H1 (cell line): ENCODE measurements around the gene GHRL. TPM values are rescaled to one million over a fixed set of nuclear protein-coding genes. Genes with fewer than 3 reads are reported as not detected.

Experiments
- CTCF ChIA-PET: fragments of 300-600 bp; sonication (Branson Sonifier 250); formaldehyde crosslinking; loops from one replicate; lab custom pipeline; 2021; ENCODE audit not compliant: partially characterized antibody; lab: Charles Lee
- POLR2A ChIA-PET: fragments of 300-600 bp; sonication (Branson Sonifier 250); formaldehyde crosslinking; loops from one replicate; lab custom pipeline; 2021; ENCODE audit warnings: inconsistent platforms; ENCODE audit not compliant: partially characterized antibody; lab: Charles Lee
- DNase-seq, 2 experiments: peaks; one replicate each; pipeline versions ENCODE4 v3.0.0 to v3.0.0-alpha.2; 2010 to 2022; ENCODE audit warnings: low spot score in 2 of 2, low read depth in 1 of 2, mixed read lengths in 1 of 2
- FAIRE-seq: peaks from 2 replicates; lab custom pipeline; 2011; peaks lifted over from hg19 to GRCh38; lab: Jason Lieb, UNC
- H2AFZ ChIP-seq: 2 replicates; pipeline ENCODE4 v1.8.1; 2012; ENCODE audit warnings: low read length, inconsistent platforms
- H2AK5ac ChIP-seq: 2 replicates; pipeline ENCODE4 v1.6.1; 2013; ENCODE audit warnings: low read depth, low read length
- H2BK120ac ChIP-seq: replicated peaks from 2 replicates; pipeline ENCODE3; 2013; ENCODE audit warnings: low read depth, low read length, inconsistent platforms
- H2BK12ac ChIP-seq: 2 replicates; pipeline ENCODE4 v1.6.1; 2013; ENCODE audit warnings: low read depth, low read length
- H2BK15ac ChIP-seq: 2 replicates; pipeline ENCODE4 v1.6.1; 2013; ENCODE audit warnings: low read length
- H2BK20ac ChIP-seq: 2 replicates; pipeline ENCODE4 v1.6.1; 2013; ENCODE audit warnings: low read length
- H2BK5ac ChIP-seq: 2 replicates; pipeline ENCODE4 v1.6.1; 2013; ENCODE audit warnings: low read depth, low read length
- H3K14ac ChIP-seq: 2 replicates; pipeline ENCODE4 v1.6.1; 2013; ENCODE audit warnings: inconsistent platforms; ENCODE audit not compliant: insufficient read length
- H3K18ac ChIP-seq: 2 replicates; pipeline ENCODE4 v1.6.1; 2013; ENCODE audit warnings: low read length; ENCODE audit errors: extremely low read depth
- H3K23ac ChIP-seq: 2 replicates; pipeline ENCODE4 v1.6.1; 2013; ENCODE audit warnings: inconsistent platforms; ENCODE audit not compliant: insufficient read length
- H3K23me2 ChIP-seq: 2 replicates; pipeline ENCODE4 v1.6.1; 2013; ENCODE audit warnings: low read depth, low read length
- H3K27ac ChIP-seq: 2 replicates; pipeline ENCODE4 v1.6.1; 2011; ENCODE audit warnings: low read depth, low read length, inconsistent platforms
- H3K27me3 ChIP-seq, 4 experiments: replicated peaks in 1 of 4; 1 replicate in 1 of 4; 2 replicates in 3 of 4; pipeline versions ENCODE4 v1.6.1 to v1.8.1; 2011 to 2013; ENCODE audit warnings: low read length in 3 of 4, mild to moderate bottlenecking in 3 of 4, inconsistent platforms in 2 of 4, mixed read lengths in 2 of 4, moderate library complexity in 1 of 4; ENCODE audit not compliant: control insufficient read depth in 3 of 4, insufficient read depth in 3 of 4; ENCODE audit errors: extremely low read depth in 1 of 4
- H3K36me3 ChIP-seq, 4 experiments: 2 replicates each; pipeline versions ENCODE4 v1.6.1 to v1.8.1; 2011 to 2013; ENCODE audit warnings: mild to moderate bottlenecking in 4 of 4, low read length in 3 of 4, moderate library complexity in 2 of 4, control low read depth in 1 of 4, inconsistent platforms in 1 of 4; ENCODE audit not compliant: insufficient read depth in 4 of 4, control insufficient read depth in 2 of 4
- H3K4ac ChIP-seq: replicated peaks from 2 replicates; pipeline ENCODE3; 2013; ENCODE audit warnings: low read length, low read depth, mixed read lengths, inconsistent platforms; ENCODE audit not compliant: insufficient read length
- H3K4me1 ChIP-seq, 4 experiments: replicated peaks in 1 of 4; 1 replicate in 1 of 4; 2 replicates in 3 of 4; pipeline versions ENCODE4 v1.6.1 to v1.8.1; 2011 to 2013; ENCODE audit warnings: low read length in 3 of 4, inconsistent platforms in 2 of 4, mixed read lengths in 1 of 4; ENCODE audit not compliant: insufficient read depth in 4 of 4, control insufficient read depth in 3 of 4
- H3K4me2 ChIP-seq, 2 experiments: 2 replicates each; pipeline versions ENCODE4 v1.6.1 to v1.8.1; 2011 to 2013; ENCODE audit warnings: low read depth in 2 of 2, low read length in 2 of 2, control low read depth in 1 of 2, inconsistent platforms in 1 of 2, mild to moderate bottlenecking in 1 of 2; ENCODE audit not compliant: insufficient read depth in 1 of 2
- H3K4me3 ChIP-seq, 4 experiments: fragments of 200-600, 300-600 bp in 1 of 4; sonication (generic), shearing (Covaris generic), sonication (Bioruptor Twin) in 1 of 4; 2 replicates each; pipeline versions ENCODE4 v1.5.1 to v1.8.1; 2011 to 2016; ENCODE audit warnings: low read length in 4 of 4, low read depth in 3 of 4, control low read depth in 2 of 4, inconsistent platforms in 2 of 4, mild to moderate bottlenecking in 2 of 4, mixed read lengths in 1 of 4, moderate library complexity in 1 of 4; ENCODE audit not compliant: insufficient read depth in 2 of 4; ENCODE audit errors: extremely low read depth in 1 of 4
- H3K56ac ChIP-seq: replicated peaks from 2 replicates; pipeline ENCODE3; 2013; ENCODE audit warnings: low read depth, mild to moderate bottlenecking, mixed read lengths, low read length, inconsistent platforms; ENCODE audit not compliant: insufficient read length
- H3K79me1 ChIP-seq: 2 replicates; pipeline ENCODE4 v1.6.1; 2013; ENCODE audit warnings: low read depth, low read length, control low read depth
- H3K79me2 ChIP-seq, 2 experiments: 2 replicates each; pipeline versions ENCODE4 v1.6.1 to v1.8.1; 2012 to 2013; ENCODE audit warnings: low read length in 2 of 2, mild to moderate bottlenecking in 2 of 2, inconsistent platforms in 1 of 2; ENCODE audit not compliant: insufficient read depth in 2 of 2, control insufficient read depth in 1 of 2
- H3K9ac ChIP-seq, 4 experiments: replicated peaks in 1 of 4; 1 replicate in 1 of 4; 2 replicates in 3 of 4; pipeline versions ENCODE4 v1.6.1 to v1.8.1; 2011 to 2013; ENCODE audit warnings: low read depth in 3 of 4, low read length in 3 of 4, control low read depth in 2 of 4, mild to moderate bottlenecking in 2 of 4, moderate library complexity in 2 of 4, inconsistent platforms in 1 of 4; ENCODE audit errors: extremely low read depth in 1 of 4
- H3K9me3 ChIP-seq, 2 experiments: 2 replicates each; pipeline versions ENCODE4 v1.6.1 to v1.8.1; 2012 to 2013; ENCODE audit warnings: mild to moderate bottlenecking in 2 of 2, moderate library complexity in 2 of 2, control low read depth in 1 of 2, inconsistent platforms in 1 of 2, low read depth in 1 of 2, low read length in 1 of 2, mixed read lengths in 1 of 2; ENCODE audit not compliant: insufficient read depth in 2 of 2
- H4K20me1 ChIP-seq, 2 experiments: replicated peaks in 1 of 2; 2 replicates each; pipeline versions ENCODE3 to v1.8.1; 2011 to 2013; ENCODE audit warnings: inconsistent platforms in 2 of 2, low read length in 2 of 2, mild to moderate bottlenecking in 1 of 2; ENCODE audit not compliant: insufficient read depth in 2 of 2, control insufficient read depth in 1 of 2
- H4K5ac ChIP-seq: 2 replicates; pipeline ENCODE4 v1.6.1; 2013; ENCODE audit warnings: low read length, low read depth, mixed read lengths, inconsistent platforms; ENCODE audit not compliant: insufficient read length
- H4K8ac ChIP-seq: 2 replicates; pipeline ENCODE4 v1.8.0; 2013; ENCODE audit warnings: mild to moderate bottlenecking, moderate library complexity, low read length, inconsistent platforms; ENCODE audit not compliant: insufficient read depth; ENCODE audit errors: extremely low read depth
- H4K91ac ChIP-seq: replicated peaks from 2 replicates; pipeline ENCODE3; 2013; ENCODE audit warnings: low read length, mixed read lengths, inconsistent platforms; ENCODE audit not compliant: insufficient read length
- BACH1 ChIP-seq: IDR thresholded peaks from 2 replicates; pipeline ENCODE4 v1.6.1; 2012; ENCODE audit warnings: low read length, improper control_type of control experiment
- BRCA1 ChIP-seq: IDR thresholded peaks from 2 replicates; pipeline ENCODE4 v1.6.1; 2012; ENCODE audit warnings: low read depth, low read length, improper control_type of control experiment
- GTF2F1 ChIP-seq: IDR thresholded peaks from 2 replicates; pipeline ENCODE4 v1.6.1; 2012; ENCODE audit warnings: low read depth, low read length, improper control_type of control experiment, borderline replicate concordance
- JUN ChIP-seq: IDR thresholded peaks from 2 replicates; pipeline ENCODE4 v1.6.1; 2011; ENCODE audit warnings: low read depth, mild to moderate bottlenecking, improper control_type of control experiment, low read length
- KDM1A ChIP-seq: fragments of 200-600, 300-600 bp; sonication (generic); IDR thresholded peaks from 2 replicates; pipeline ENCODE4 v1.7.1; 2016; ENCODE audit warnings: mild to moderate bottlenecking, low read length, borderline replicate concordance
- YY1 ChIP-seq: IDR thresholded peaks from 2 replicates; pipeline ENCODE4 v1.6.1; 2011; ENCODE audit warnings: low read depth, mild to moderate bottlenecking, low read length
- WGBS, 2 experiments: shearing (Covaris generic) in 1 of 2; methylation state at CpG; one replicate each; pipeline versions ENCODE4 v1.1.6 to v1.1.7; 2013 to 2015; ENCODE audit warnings: low lambda C conversion rate in 2 of 2, mixed read lengths in 2 of 2, inconsistent platforms in 1 of 2, low coverage in 1 of 2, missing lambda C conversion rate in 1 of 2; ENCODE audit not compliant: insufficient replicate concordance in 2 of 2, insufficient coverage in 1 of 2, insufficient read length in 1 of 2; ENCODE audit errors: extremely low coverage in 1 of 2, missing lambda C conversion rate in 1 of 2; 5-methylcytosine and 5-hydroxymethylcytosine counted together
- polyA plus RNA-seq, 7 experiments: library from polyadenylated mRNA; depleted of rRNA in 3 of 7; stranded (reverse) in 5 of 7; unstranded in 2 of 7; fragments of >200 nt in 5 of 7; fragments of 200-250 nt in 2 of 7; gene quantifications; 1 replicate in 5 of 7; 2 replicates in 1 of 7; 4 replicates in 1 of 7; pipeline versions ENCODE4 v1.2.1 to v1.2.3, GENCODE V29; 2011 to 2013; ENCODE audit warnings: missing spikeins in 2 of 7, mixed read lengths in 2 of 7
- total RNA-seq: library from RNA; stranded (reverse); fragmentation: NEBNext Ultra II Directional; extraction: Animal tissue kit (Norgen Biotek cat#: 25700); gene quantifications from 2 replicates; pipeline ENCODE4 v1.2.1, GENCODE V29; 2021

GHRL gene
- total and polyA plus RNA-seq, 2 of the 8 experiments (the other 6 are each of a cell fraction or from before 2014, with no cell fraction given) = 0.32 to 0.35 TPM

GRCh38 chr3:10249833-10250232 is 42.9 kb downstream of the GHRL start:
- Histone ChIP-seq H3K4me2 (peak overlapping the region; percentile 98 to 99), H4K8ac (no peak overlapping the region), H3K9ac (peak overlapping the region in 3 of 4 experiments; percentile 78 to 83 (median 79); a peak in 5 of 7 replicates), H3K9me3 (no peaks in the 10 kb centered on the region), H2AFZ (no peak overlapping the region), H3K23ac (no peak overlapping the region), H3K27ac (no peak overlapping the region), H2BK5ac (no peak overlapping the region), H3K56ac (no peak overlapping the region), H3K23me2 (peaks cover 12% of the 10 kb centered on the region; the same call in 1 of the 2 replicates), H4K5ac (no peak overlapping the region), H3K14ac (no peak overlapping the region), H3K4me3 (peak overlapping the region; percentile 72 to 92 (median 86)), H2BK20ac (no peak overlapping the region), H2BK15ac (no peak overlapping the region), H2BK12ac (no peak overlapping the region), H3K36me3 (peaks cover 4 to 17% (median 11%) of the 10 kb centered on the region in 4 experiments; a peak in 6 of 8 replicates), H2AK5ac (no peak overlapping the region), H2BK120ac (no peak overlapping the region), H3K4ac (no peak overlapping the region), H4K20me1 (peaks cover 0 to 6% of the 10 kb centered on the region in 2 experiments), H3K79me1 (peaks cover 21% of the 10 kb centered on the region), H3K18ac (no peak overlapping the region), H3K4me1 (peaks cover 0 to 11% (median 7%) of the 10 kb centered on the region in 4 experiments; a peak in 6 of 7 replicates), H4K91ac (no peak overlapping the region), H3K79me2 (peaks cover 0 to 45% of the 10 kb centered on the region in 2 experiments; a peak in 2 of 4 replicates), H3K27me3 (no peaks in the 10 kb centered on the region)
- ChIA-PET POLR2A (interaction anchor here (0.6 to 4.7 kb wide), 5 partner anchors 12 to 250 kb away, joined by 3 to 26 read pairs (median 3); no protein-coding TSS in a partner anchor), CTCF (interaction anchor here (0.6 to 1.8 kb wide), 3 partner anchors 14 to 224 kb away, joined by 3 to 6 read pairs (median 5); partner anchors contain the start of gene IRAK2)
- TF ChIP-seq BACH1 (no peak), BRCA1 (no peak), JUN (no peak), KDM1A (no peak), YY1 (no peak), GTF2F1 (no peak)
- FAIRE-seq (no peak), DNase-seq (no peak)
- 53% methylated on average over 3 of the region's 3 CpGs; no CpG with 5 or more reads in 1 of the 2 experiments for WGBS, 2 experiments
